SU-DHL-6 (cell line): ENCODE measurements around the gene KIFC1.

ENCODE experiments used
- H2AFZ ChIP-seq: fragments of 200-600 bp; sonication (generic); 2 replicates; pipeline ENCODE4 v1.6.1; 2014; ENCODE audit warnings: low read depth, mild to moderate bottlenecking, moderate library complexity, mixed read lengths, antibody characterized with exemption, low read length; ENCODE audit not compliant: severe bottlenecking
- H3F3A ChIP-seq: fragments of 200-600 bp; shearing (Covaris generic); 2 replicates; pipeline ENCODE4 v1.6.0; 2016; ENCODE audit warnings: antibody characterized with exemption, mild to moderate bottlenecking; ENCODE audit not compliant: insufficient read depth
- H3K27ac ChIP-seq: fragments of 200-600 bp; sonication (generic); 2 replicates; pipeline ENCODE4 v1.5.1; 2016; ENCODE audit warnings: low read depth, mild to moderate bottlenecking, low read length, moderate library complexity, mixed read lengths
- H3K27me3 ChIP-seq: fragments of 200-600 bp; sonication (generic), shearing (Covaris generic); 2 replicates; pipeline ENCODE4 v1.6.0; 2014; ENCODE audit warnings: mild to moderate bottlenecking, low read length
- H3K36me3 ChIP-seq: fragments of 200-600 bp; sonication (generic); 2 replicates; pipeline ENCODE4 v1.6.1; 2014; ENCODE audit warnings: mild to moderate bottlenecking, low read length, mixed read lengths
- H3K4me2 ChIP-seq: fragments of 300-600, 200-600 bp; shearing (Covaris generic), sonication (generic); 2 replicates; pipeline ENCODE4 v1.6.0; 2014; ENCODE audit warnings: low read length, low read depth, mild to moderate bottlenecking; ENCODE audit not compliant: poor library complexity, severe bottlenecking
- H3K4me3 ChIP-seq: fragments of 200-600 bp; sonication (generic); 2 replicates; pipeline ENCODE4 v1.5.1; 2014; ENCODE audit warnings: antibody characterized with exemption, low read length, mild to moderate bottlenecking, mixed read lengths; ENCODE audit not compliant: insufficient read depth, poor library complexity, severe bottlenecking
- H3K79me2 ChIP-seq: fragments of 200-600 bp; sonication (generic); 2 replicates; pipeline ENCODE4 v1.6.1; 2014; ENCODE audit warnings: mild to moderate bottlenecking, low read length, moderate library complexity; ENCODE audit not compliant: insufficient read depth
- H3K9ac ChIP-seq: fragments of 200-600 bp; sonication (generic); 2 replicates; pipeline ENCODE4 v1.7.0; 2014; ENCODE audit warnings: mild to moderate bottlenecking, low read length
- H3K9me2 ChIP-seq: fragments of 200-600 bp; sonication (generic); replicated peaks from 2 replicates; pipeline ENCODE4 v1.6.1; 2014; ENCODE audit warnings: low read length; ENCODE audit not compliant: insufficient read depth
- H3K9me3 ChIP-seq: fragments of 200-600 bp; sonication (generic); 2 replicates; pipeline ENCODE4 v1.6.1; 2014; ENCODE audit warnings: low read length, mixed read lengths; ENCODE audit not compliant: insufficient read depth
- H4K20me1 ChIP-seq: fragments of 200-600 bp; sonication (generic); 2 replicates; pipeline ENCODE4 v1.6.1; 2014; ENCODE audit warnings: low read depth, mild to moderate bottlenecking, antibody characterized with exemption, low read length, moderate library complexity, mixed read lengths
- CTCF ChIP-seq: fragments of 200-600 bp; sonication (generic); IDR thresholded peaks from one replicate; pipeline ENCODE4 v1.5.1; 2017; ENCODE audit warnings: antibody characterized with exemption, mild to moderate bottlenecking, low read length, moderate library complexity; ENCODE audit not compliant: insufficient read depth, poor library complexity, severe bottlenecking
- EZH2phosphoT487 ChIP-seq: fragments of 200-600 bp; sonication (generic), shearing (Covaris generic); conservative IDR thresholded peaks from 2 replicates; pipeline ENCODE4 v1.6.1; 2018; ENCODE audit warnings: mild to moderate bottlenecking, antibody characterized with exemption, low read length, moderate library complexity, mixed read lengths

The KIFC1 gene

DNA sequence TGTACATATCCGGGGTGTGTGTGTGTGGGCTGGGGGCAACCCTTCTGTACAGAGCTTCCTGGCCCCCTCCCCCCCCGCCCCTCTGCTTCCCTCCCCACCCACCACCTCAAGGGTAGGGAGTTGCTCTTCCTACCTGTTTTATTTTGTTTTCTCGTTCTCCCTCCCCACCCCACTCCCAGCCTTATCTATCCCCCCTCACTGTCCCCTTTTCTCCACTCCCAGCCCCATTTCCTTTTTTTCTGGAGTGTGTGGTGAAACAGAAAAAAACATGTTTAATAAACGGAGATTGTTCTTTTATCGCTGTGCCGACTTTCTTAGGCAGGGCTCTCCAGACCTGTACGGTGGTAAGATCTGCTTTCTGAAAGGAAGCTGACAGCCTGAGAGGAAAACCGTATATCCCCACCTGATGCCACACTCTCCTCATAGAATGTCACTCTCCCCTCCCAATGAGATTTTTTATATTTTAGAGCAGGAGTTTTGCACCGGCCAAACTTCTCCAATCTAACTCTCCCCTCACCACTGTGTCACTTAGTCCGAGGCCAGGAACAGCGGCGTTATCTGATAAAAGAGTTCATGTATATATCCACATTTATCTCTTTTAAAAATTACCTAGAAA is 61.9 kb downstream of the KIFC1 start:
- H3K9me2 ChIP-seq: no peaks in the 10 kb centered on the region
- no peaks in the 10 kb centered on the region for H3K36me3 ChIP-seq
- H3K4me3 ChIP-seq: peak overlapping the region; percentile 84
- H3K4me2 ChIP-seq: peak overlapping the region; percentile 83
- peak overlapping the region; percentile 80 for H3K9ac ChIP-seq
- no peaks in the 10 kb centered on the region for H3K27me3 ChIP-seq
- peaks cover 19% of the 10 kb centered on the region; the same call in 1 of the 2 replicates for H3K79me2 ChIP-seq
- 0 out of 2 replicates have a peak overlapping the region, but pooled peaks have one; percentile 6 for H3K27ac ChIP-seq
- H4K20me1 ChIP-seq: no peaks in the 10 kb centered on the region
- H3F3A ChIP-seq: no peaks in the 10 kb centered on the region
- H2AFZ ChIP-seq: peak overlapping the region; percentile 82
- TF ChIP-seq EZH2phosphoT487 (no peak), CTCF (no peak)
- no peaks in the 10 kb centered on the region for H3K9me3 ChIP-seq

DNA sequence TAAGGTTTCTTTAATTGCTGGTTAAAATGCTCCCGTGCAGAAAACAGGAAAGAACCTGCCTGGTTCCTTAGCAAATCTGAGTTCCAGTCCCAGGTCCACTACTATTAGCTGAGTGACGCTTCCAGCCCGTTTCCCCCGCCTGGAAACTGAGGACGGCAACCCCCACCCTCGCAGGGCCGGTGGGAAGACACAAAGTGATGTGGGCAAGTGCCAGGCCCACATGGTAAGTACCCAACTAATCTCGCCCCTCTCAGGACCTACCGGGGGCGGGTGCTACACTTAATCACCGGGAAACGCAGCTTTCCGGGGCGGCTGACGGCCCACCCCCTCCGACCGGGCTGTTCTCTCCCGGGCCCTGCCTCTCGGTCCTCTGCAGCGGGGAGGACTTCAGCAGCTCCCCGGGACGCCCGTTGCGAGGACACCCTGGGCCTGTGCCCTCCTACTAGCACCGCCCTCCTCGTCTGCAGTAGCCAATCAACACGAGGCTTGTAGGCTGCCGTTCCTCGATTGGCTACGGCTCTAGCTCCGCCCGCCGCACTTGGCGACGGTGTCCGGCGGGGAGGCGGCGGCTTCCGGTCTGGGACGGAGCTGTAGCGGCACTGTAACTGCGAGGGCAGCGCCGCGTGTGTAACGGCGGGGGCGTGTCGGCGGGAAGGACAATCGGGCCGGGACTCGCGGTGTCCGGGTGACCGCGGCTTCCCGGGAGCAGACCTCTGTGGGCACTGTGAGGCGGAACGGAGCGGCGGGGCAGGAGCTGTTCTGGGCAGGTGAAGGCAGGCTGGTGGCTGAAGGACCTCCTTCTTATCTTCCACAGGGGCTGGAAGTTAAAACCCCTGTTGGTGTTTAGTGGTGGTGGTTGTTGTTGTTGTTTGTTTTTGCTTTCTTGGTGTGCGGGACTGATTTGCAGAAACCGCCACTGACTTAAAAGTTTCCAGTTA is 62.7 kb downstream of the KIFC1 start, which contains the start of gene ZBTB9:
Gene ZBTB9 (plus strand): TSS at position 568 of the 938 bp plus-strand sequence. CDS start 525 bp downstream, outside the sequence.
- Histone ChIP-seq H3F3A (no peaks in the 10 kb centered on the region), H4K20me1 (no peaks in the 10 kb centered on the region), H3K27ac (peak within 1 kb of the TSS; percentile 6; the same call in 1 of the 2 replicates), H3K9me3 (no peaks in the 10 kb centered on the region), H3K27me3 (no peaks in the 10 kb centered on the region), H3K9ac (peak within 1 kb of the TSS; percentile 80), H3K4me2 (peak within 1 kb of the TSS; percentile 83), H3K9me2 (no peaks in the 10 kb centered on the region), H3K4me3 (peak within 1 kb of the TSS; percentile 84), H3K79me2 (peaks cover 19% of the 10 kb centered on the region; the same call in 1 of the 2 replicates), H3K36me3 (no peaks in the 10 kb centered on the region), H2AFZ (peak within 1 kb of the TSS; percentile 82)
- TF ChIP-seq CTCF: no peak
- TF ChIP-seq EZH2phosphoT487: no peak

DNA sequence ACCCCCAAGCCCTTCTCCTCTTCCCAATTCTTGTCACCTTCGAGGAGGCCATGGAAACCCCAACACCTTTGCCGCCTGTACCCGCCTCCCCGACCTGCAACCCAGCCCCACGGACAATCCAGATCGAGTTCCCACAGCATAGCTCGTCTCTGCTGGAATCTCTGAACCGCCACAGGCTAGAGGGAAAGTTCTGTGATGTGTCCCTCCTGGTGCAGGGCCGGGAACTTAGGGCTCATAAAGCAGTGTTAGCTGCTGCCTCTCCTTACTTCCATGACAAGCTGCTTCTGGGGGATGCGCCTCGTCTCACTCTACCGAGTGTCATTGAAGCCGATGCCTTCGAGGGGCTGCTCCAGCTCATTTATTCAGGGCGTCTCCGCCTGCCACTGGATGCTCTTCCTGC is 63.4 kb downstream of the KIFC1 start:
- H3K4me3 ChIP-seq: peak overlapping the region; percentile 84
- no peaks in the 10 kb centered on the region for H3K36me3 ChIP-seq
- TF ChIP-seq CTCF (no peak), EZH2phosphoT487 (no peak)
- peak overlapping the region; percentile 82 for H2AFZ ChIP-seq
- peak overlapping the region; percentile 80 for H3K9ac ChIP-seq
- no peaks in the 10 kb centered on the region for H4K20me1 ChIP-seq
- H3K79me2 ChIP-seq: peaks cover 19% of the 10 kb centered on the region; the same call in 1 of the 2 replicates
- H3K27ac ChIP-seq: no peak overlapping the region
- no peaks in the 10 kb centered on the region for H3F3A ChIP-seq
- no peaks in the 10 kb centered on the region for H3K9me3 ChIP-seq
- no peaks in the 10 kb centered on the region for H3K9me2 ChIP-seq
- no peaks in the 10 kb centered on the region for H3K27me3 ChIP-seq
- H3K4me2 ChIP-seq: peak overlapping the region; percentile 83
